GM12873 (cell line): ENCODE measurements around the gene TNFRSF17.
"Not testable (repeated sequence)": the region's sequence is repeated elsewhere in the genome, so short reads cannot be mapped to it uniquely, and the experiment has no call there.

Source experiments
- TF ChIP-seq, protein P1 (sequence below): IDR thresholded peaks from 2 replicates; pipeline ENCODE4 v1.5.1; 2012; ENCODE audit warnings: low read depth, mild to moderate bottlenecking, moderate library complexity, low read length, control low read depth; ENCODE audit not compliant: insufficient read depth; ENCODE audit errors: missing control alignments

Gene TNFRSF17

DNA sequence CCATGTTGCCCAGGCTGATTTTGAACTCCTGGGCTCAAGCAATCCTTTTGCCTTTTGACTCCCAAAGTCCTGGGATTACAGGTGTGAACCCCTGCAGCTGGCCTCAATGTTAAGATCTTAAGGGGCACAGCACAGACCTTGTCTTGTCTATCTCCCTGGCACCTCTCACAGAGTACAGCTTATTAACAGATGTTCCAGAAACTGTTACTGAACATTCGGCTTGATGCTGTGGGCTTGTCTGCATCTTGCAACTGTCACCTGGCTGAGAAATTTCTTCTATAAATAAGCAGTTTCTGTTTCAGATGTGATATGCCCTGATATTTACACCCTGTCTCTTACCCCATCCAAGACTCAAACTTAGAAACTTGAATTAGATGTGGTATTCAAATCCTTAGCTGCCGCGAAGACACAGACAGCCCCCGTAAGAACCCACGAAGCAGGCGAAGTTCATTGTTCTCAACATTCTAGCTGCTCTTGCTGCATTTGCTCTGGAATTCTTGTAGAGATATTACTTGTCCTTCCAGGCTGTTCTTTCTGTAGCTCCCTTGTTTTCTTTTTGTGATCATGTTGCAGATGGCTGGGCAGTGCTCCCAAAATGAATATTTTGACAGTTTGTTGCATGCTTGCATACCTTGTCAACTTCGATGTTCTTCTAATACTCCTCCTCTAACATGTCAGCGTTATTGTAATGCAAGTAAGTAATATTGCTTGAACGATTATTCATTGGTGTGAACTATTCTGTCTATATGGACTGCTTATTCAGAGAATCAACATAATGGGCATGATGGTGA is at the start of gene TNFRSF17:
TSS of gene TNFRSF17 (plus strand) at position 450 of the 791 bp plus-strand sequence. CDS start at position 565, 115 bp downstream.
- TF ChIP-seq, protein P1, sequence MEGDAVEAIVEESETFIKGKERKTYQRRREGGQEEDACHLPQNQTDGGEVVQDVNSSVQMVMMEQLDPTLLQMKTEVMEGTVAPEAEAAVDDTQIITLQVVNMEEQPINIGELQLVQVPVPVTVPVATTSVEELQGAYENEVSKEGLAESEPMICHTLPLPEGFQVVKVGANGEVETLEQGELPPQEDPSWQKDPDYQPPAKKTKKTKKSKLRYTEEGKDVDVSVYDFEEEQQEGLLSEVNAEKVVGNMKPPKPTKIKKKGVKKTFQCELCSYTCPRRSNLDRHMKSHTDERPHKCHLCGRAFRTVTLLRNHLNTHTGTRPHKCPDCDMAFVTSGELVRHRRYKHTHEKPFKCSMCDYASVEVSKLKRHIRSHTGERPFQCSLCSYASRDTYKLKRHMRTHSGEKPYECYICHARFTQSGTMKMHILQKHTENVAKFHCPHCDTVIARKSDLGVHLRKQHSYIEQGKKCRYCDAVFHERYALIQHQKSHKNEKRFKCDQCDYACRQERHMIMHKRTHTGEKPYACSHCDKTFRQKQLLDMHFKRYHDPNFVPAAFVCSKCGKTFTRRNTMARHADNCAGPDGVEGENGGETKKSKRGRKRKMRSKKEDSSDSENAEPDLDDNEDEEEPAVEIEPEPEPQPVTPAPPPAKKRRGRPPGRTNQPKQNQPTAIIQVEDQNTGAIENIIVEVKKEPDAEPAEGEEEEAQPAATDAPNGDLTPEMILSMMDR = no peak

DNA sequence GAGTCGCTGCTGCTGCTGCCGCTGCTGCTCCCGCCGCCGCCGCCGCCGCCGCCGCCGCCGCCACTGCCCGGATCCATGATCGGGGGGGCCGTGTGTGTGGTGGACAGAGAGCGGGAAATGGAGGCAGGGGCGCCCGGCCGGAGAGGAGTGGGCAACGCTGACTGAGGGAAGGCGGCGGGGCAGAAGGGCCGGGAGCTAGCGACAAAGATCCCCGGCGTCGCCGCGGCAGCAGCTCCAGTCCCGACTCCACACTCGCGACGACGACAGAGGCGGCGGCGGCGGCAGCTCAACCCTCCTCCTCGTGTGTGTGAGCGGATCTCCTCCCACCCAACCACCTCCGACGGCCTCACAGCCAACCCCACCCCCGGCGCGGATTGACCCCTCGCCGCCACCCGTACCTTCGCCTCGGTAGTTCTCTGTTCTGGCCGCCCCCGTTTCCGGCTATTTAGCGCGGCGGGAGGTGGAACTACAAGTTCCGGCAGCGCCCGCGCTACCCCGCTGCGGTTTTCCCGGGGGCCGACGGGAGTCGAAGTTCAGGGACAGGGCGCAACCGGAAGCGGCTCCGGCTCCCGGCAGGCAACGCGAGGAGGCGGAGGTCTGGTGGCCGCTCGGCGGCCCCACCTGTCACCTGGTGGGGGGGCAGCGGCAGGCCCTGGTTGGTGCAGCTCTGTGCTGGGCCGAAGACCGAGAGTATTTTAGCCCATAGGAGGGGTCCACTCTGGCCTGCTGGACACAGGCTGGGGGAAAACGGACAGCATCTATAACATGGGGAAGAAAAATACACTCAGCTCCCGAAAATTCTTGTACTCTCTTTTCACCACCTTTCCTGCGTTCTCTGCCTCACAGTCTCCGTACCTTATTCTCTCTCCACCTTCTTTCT is 49.1 kb upstream of the TNFRSF17 start, which contains the start of gene GSPT1:
TSS of gene GSPT1 (minus strand) at position 313 of the 880 bp plus-strand sequence. CDS start at position 77, 236 bp downstream.
- TF ChIP-seq, protein P1 = peak; percentile 39

DNA sequence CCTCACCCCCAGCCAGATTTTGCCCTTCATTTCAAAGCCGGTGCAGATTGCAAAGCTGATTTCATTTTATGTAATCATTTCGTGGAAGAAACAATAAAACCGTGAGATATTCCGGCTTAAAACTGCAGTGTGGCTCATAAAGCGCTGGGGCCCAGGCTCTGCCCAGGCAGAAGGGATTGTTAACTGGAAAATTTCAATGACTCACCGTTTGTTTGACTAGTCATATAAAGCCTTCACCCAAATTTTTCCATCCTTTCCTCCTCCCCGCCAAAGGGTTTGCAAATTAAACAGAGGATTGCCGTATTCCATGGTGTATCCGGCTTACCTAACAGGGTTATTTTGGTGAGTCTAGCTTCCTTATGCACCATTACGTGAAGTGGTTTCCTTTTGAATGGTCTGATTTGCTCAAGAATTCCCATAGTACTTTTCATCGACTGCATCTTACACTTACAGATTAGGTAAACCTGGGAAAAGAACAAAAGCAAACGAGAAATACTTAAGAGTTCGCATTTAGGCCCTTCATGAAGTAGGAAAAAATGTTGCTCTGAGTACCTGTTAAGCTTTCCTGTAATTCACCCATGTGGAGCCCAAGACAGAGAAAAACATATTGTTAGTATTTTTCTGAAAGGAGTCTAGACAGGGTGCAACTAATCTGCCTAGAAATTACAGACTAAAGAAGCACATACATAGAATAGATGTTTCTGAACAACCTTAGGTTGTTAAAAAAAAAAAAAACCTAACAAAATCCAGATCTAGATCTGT is 48.3 kb upstream of the TNFRSF17 start:
- TF ChIP-seq, protein P1 = no peak

DNA sequence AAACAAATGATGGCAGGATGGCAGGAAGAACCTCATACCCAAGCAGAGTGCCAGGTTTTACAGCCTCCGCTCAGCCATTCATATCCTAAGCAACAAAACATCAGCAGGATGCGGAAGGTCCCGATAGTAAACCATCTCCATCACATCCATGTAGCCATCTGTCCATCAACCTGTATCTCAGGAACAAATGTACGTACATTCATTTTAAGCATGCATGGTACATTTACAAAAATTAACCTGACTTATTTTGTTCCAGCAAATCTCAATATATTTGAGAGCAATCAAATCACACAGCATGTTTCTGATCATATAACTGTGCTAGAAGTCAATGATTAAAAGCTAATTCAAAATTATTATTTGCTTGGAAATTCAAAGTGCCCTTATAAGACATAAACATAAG is 23.1 kb upstream of the TNFRSF17 start, which contains the start of gene NPIPB2:
TSS of gene NPIPB2 (minus strand) at position 101 of the 400 bp plus-strand sequence. CDS start at position 101, 0 bp downstream.
- TF ChIP-seq, protein P1 = not testable (repeated sequence)

DNA sequence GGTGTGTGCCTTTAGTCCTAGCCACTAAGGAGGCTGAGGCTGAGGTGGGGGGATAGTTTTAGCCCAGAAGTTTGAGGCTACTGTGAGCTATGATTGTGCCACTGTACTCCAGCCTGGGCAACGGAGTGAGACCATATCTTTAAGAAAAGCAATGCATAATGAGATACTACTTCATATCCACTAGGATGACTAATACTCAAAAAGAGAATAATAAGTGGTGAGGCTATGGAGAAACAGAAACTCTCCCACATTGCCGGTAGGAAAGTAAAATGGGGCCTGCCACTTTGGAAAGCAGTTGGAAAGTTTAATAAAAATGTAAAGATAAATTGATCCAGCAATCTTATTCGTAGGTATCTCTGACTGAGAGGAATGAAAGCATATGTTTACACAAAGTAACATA is 18.6 kb upstream of the TNFRSF17 start:
- TF ChIP-seq, protein P1 = no peak

DNA sequence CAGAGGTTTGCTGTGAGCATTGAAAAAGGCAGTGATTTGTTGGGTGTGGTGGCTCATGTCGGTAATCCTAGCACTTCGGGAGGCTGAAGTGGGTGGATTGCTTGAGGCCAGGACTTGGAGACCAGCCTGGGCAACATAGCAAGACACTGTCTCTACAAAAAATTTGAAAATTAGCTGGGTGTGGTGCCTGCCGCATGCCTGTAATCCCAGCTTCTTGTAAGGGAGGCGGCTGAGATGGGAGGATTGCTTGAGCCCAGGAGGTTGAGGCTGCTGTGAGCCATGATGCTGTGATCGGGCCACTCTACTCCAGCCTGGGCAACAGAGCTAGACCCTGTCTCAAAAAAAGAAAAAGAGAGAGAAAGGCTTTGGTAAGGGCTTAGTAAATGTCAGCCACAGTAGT is 16.2 kb upstream of the TNFRSF17 start:
- TF ChIP-seq, protein P1 = no peak
